ENCODE results near the gene CLIC5. TPM values are rescaled to one million over a fixed set of nuclear protein-coding genes. Genes with fewer than 3 reads are reported as not detected.

CLIC5 gene
- total RNA-seq (2014; rRNA removed): not detected in 2 replicates
- not detected for polyA plus RNA-seq (2012)

DNA sequence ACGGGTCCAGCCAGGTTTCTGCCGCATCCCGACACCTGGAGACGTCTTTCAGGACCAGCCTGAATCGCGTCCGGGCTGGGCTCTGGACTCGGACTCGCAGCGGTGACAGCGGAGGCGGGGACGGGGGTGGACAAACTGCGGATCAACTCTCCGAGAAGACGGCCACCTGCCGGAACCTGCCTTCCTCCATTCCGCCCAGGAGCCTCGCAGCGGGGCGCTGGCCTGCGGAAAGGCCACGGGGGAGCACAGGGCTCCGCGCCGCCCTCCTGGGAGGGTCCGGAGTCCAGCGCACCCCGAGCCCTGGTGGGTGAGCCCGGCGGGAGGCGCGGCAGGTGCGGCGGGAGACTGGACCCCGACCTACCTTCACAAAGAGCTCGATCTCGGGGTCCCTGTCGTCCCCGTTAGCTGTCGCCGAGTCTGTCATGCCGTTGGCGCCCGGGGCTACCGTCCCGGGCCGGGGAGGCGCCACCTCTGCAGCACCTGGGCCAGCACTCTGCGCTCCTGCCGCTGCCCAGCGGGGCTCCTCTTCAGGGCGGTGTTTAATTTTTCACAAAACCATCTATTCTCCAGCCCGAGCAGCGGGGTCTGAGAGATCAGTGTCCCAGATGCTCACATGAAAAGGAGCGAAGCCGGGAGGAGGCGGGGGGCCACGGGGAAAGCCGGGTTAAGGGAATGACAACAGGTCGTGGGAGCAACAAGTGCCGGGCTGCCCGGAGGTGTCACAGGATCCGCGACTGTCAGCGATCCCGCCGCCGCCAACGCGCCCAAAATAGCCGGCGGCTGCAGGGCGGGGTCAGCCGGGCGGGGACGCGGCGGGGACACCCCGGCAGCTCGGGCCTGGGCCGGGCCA is at the start of gene CLIC5:
Gene CLIC5 (minus strand): TSS at position 742 of the 850 bp plus-strand sequence. CDS start 318 bp downstream, at position 424.
- no peak for DNase-seq (ENCODE audit: low read depth)

DNA sequence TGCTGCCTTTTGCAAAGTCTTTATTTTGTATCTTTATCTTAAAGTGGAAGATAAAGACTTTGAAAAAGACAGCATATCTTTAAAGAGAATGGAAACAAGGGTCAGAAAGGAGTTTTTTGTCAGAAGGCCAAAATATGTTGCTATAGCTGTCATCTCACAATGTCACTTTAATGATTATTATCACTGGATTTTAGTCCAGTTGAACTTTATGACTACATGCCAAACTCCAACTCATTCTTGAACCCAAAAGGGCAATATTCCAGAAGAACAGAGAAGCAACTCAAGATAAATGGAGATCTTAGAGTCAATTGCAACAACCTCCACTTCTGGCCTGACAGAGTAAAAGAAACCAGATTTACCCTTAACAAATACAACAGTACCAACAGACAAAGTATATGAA is 47.3 kb upstream of the CLIC5 start:
- no peak for DNase-seq (ENCODE audit: low read depth)

DNA sequence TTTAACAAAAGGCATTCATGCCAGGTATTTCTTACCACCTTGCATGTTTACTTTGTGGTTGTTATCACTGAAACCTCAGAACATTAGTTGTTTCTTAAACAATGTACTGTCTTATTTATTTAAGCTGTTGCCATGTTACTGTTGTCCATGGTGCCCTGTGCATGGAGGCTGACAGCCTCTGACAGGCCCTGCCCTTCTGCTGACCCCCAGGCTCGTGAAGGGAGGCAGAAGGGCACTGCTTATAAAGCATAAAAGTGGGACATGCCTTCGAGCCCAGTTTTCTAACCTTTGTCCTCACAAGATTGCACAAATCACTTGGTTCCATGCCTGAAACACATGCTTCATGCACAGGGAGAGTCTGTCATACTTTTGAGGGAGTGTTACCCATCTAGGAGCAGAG is 46.7 kb upstream of the CLIC5 start:
- peak; percentile 33 for DNase-seq (ENCODE audit: low read depth)

DNA sequence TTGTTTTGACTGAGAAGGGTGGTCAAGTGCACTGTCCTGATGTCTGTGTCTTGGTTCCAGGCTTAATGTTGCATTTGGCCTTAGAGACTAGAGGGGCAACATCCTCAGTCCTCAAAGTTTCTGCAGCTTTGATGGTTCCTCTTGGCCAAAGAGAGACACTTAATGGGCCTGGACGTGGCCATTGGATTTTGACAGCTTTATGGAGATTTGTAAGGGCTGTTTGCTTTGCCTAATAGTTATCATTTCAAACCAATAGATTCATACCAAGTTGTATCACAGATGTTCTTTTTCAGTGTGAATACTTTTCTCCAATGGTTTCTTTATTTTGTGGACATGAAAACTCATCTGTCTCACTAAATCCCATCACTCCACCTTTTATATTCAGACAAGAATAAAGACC is 45.8 kb upstream of the CLIC5 start:
- DNase-seq (ENCODE audit: low read depth): no peak

DNA sequence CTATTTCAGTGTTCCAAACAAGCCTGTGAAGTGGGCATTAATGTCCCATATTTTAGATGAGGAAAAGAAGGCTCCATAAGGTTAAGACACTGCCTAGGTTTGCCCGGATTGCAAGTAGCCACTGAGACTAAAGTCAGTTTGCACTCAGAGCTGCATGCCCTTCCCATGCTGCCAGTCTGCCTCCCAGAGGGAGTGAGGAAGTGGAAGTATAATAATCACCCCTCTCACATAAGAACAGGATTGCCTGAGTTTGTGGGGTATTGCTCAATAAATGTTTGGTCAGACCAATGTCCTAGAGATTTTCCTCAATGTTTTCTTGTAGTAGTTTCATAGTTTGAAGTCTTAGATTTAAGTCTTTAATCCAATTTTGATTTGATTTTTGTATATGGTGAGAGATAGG is 43.9 kb upstream of the CLIC5 start:
- DNase-seq (ENCODE audit: low read depth): peak; percentile 38

DNA sequence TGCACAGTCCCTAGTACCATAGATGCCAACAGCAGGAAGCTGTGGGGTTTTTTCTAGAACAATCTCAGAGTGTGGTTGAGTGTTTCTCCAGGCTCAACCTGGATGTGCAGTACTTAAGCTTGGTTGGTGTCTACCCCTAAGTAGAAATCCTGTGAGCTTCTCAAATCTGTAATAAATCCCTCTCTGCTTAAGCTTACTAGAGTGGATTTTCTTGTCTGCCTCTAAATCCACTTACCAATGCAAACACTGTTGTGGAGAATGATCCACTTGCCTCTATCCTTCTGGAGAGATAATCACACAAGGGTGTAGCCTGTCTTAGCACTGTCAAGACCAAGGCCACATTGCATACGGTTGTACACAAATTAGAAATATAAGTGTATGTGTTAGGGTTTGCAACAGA is 43.3 kb upstream of the CLIC5 start:
- no peak for DNase-seq (ENCODE audit: low read depth)

DNA sequence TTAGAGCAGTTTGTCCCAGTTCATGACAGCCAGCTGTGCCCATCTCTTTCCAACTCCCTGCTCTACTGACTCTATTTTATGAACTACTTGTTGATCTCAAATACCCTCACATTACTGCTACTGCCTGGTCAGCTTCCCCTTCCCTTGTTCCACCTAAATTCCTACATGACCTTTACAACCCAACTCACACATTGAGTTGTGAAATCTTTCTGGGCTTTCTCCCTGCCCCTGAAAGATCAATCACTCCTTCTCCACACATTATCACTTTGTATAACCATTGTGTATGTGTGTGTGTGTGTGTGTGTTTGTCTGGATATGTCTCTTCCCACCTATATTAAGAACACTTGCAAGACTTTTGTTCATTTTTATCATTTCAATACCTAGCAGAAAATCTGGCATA is 42.1 kb upstream of the CLIC5 start:
- DNase-seq (ENCODE audit: low read depth): no peak

DNA sequence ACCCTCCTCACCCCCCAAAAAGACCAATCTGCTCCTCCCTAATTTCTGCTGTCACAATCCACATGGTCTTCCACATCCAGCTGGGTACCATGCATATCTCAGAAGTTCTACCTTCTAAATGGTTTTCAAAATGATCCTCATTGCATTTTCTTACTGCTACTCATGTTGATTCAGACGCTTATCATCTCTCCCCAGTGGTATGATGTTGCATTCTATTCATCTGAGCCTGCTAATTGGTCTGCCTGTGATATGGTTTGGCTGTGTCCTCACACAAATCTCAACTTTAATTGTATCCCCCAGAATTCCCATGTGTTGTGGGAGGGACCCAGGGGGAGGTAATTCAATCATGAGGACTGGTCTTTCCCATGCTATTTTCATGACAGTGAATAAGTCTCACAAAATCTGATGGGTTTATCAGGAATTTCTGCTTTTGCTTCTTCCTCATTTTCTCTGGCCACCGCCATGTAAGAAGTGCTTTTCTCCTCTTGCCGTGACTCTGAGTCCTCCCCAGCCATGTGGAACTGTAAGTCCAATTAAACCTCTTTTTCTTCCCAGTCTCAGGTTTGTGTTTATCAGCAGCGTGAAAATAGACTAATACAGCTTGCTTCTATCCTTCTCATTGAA is 41.4 kb upstream of the CLIC5 start:
- DNase-seq (ENCODE audit: low read depth): no peak

DNA sequence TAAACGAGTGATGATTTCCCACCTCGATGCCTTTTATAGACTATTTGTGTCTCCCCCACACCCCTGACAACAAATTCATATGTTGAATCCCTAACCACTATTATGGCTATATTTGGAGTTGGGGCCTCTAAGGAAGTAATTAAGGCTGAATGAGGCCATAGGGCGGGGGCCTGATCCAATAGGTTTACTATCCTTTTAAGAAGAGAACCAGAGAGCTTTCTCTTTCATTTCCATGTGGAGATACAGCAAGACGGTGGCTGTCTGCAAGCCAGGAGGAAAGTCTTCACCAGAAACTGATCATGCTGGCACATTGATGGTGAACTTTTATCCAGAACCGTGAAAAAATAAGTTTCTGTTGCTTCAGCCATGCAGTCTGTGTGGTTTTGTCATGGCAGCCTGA is 38.9 kb upstream of the CLIC5 start:
- DNase-seq (ENCODE audit: low read depth): no peak

DNA sequence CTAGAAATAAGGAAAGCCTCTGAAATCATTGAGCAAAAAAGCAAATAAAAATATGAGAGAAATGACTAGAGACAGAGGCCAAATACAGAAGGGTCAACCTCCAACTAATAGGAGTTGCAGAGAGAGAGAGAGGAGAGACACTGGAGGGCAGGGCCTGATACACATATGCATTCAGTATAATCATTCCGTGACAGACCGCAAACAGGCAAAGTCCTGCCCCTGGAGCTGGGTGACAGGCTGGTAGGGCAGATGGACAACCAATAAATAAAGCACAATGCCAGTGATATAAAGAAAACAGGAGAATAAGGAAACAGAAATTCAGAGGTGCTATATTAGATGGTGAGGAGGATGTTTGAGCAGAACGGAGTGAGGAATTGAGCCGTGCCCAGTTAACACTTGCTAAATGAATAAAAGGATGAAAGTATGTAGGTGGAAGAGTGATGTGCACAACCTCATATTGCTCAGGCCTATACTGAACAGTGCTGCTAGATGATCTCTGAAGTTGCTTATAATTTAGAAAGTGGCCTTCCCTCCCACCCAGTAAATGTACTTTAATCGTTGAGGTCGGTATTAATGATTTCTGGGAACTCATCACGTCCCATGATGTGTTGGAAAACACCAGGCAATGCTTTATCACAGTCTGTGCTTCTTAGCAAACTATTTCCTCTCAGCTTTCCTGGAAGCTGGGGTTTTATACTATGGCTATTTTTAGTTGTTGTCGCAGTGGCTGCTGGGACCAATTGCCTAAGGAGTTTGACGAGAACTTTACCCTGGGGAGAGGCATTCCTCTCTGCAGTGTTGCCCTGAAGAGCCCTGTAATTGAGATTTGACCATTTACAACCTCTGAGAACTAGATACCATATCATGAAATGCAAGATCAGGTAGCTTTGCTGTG is 37.6 kb upstream of the CLIC5 start:
- DNase-seq (ENCODE audit: low read depth): peak; percentile 30

DNA sequence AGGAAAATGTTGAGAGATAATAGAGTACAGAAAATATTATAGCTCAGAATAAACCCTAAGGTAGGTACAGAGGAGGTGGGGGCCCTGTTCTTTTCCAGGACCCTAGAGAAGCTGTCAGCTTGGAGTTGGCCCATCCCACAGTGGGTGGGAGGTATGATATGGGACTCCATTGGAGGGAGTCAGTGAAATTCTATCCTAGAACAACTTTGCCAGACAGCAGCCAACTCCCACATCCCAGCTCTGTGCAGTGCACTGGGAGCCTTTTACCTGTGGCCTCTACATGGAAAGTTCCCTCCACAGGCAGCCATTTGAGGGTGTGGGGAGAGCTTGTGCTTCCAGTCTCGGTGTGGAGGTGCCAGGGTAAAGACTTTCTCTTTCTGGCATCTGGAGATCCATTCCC is 36.8 kb upstream of the CLIC5 start:
- DNase-seq (ENCODE audit: low read depth): no peak

DNA sequence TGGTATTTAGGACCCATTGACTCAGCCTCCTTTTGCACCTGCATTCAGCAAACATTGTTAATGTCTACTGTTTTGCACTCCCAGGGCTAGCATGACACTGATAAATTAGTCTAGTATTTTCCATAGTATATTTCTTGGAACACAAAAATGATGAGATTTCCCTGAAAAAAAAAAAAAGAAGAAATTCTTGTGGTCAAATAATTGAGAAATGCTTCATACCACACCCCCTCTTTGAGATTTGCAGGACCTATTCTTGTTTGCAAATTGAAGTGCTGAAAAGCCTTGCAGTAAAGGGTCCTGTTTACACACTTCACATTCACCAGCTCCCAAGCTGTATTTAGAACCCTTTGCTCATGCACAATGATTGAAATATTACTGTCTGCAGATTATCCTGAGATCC is 36.3 kb upstream of the CLIC5 start:
- DNase-seq (ENCODE audit: low read depth): peak; percentile 19

DNA sequence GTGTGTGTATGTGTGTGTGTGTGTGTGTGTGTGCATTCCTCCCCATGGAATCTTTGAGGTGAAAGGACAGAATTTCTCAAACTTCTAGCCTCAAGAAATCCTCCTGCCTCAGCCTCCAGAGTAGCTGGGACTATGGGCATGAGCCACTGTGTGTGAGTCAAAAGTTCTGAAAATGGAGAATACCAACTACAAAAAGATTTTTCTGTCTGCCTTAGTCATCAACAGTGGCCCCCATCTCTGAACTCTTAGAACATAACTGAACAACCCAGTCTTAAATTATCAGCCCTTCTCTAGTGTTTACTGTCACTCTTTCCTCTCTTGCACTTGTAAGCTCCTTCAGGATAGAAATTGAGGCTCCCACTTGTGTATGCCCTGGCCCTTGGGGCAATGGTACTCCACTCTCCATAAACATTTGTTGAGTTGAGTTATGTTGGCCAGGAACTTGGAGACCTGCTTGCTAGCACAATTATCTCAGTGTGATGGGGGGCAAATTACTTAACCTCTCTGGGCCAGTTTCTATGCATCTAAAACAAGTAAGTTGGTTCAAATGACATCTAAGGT is 35.3 kb upstream of the CLIC5 start:
- no peak for DNase-seq (ENCODE audit: low read depth)

DNA sequence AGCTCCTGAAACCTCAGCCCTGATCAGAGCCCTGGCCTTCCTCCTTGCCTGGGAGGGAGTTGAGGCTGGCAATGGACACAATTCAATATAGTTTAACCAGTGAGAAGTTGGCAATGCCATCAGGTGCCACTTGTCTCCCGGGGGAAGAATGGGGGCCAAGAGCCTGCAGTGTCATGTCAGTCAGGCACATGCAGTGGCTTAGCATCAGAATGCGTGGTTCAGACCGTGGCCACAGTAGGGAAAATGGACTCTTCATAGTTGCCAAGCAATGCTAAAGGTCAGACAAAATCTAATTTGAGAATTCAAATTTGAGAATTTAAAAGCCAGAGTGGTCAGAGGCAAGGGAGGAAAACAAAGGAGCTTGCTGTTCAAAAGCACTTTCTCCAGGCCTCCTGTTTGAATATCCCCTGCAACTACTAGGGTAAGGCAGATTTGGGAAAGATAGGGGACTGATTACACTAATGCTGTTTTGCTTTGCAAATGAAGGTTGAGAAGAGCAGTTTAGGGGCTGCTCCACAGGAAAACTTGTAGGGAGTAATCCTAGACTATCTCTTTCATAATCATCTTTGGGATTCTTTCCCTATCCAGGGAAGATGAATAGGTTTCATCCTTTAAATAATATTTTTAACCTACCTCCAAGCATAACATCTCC is 33.1 kb upstream of the CLIC5 start:
- no peak for DNase-seq (ENCODE audit: low read depth)

DNA sequence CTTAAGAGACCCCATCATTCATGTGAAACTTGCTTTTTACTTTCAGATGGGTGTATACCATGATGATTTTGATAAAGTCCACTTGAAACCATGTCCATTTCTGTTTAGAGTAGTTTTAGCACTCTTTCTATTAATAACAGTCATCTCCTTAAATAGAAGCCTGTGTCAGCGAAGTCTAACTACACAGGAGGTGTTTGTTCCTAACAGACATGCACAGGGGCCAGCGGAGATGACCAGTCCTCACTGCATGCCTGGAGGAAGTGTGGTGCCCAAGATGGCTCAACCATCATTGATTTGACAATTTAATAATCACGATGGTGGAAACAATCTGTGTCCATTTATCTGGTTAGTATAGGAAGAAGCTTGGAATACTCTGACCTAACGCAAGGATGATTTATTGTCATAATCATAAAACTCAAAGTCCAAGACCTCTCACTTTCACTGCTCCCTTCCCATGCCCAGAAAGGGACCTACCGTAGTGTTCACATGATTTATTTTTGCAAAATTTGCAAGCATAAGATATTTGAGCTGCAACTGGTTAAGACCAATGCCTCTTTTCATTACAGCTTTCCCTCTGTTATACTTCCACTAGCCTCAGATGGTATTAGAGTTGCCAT is 31.0 kb upstream of the CLIC5 start:
- DNase-seq (ENCODE audit: low read depth): no peak

DNA sequence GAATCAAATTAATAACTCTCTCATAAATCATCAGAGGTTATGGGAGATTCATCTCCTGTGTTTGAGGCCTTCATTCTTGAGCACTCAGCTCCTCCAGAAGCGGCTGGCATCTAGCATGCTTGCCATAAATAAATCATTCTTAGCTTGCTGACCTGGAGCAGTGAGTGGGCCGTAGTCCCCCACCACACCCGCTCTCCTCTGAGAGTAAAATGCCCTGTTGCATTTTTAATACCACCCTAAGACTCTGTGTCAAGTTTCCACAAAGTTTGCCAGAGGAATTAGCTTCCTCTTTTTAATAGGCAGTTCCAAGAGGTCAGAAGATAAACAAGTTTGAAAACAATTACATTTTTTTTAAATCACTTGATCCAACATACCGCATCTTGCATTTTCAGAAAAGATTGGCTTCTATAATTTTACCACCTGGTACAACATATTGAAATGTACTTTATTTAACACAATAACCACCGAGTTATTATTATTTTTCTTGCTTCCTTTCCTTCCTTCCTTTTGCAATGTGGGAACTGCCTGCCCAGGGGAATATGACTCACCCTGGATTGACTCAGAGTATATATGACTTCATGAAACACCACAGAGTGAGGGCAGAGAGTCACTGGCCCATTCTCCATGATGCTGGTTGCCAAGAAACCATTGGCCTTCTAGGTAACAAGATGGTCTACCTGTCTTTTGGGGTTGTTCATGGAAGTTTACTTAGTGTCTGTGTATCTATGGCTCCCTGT is 29.4 kb upstream of the CLIC5 start:
- peak; percentile 95 for DNase-seq (ENCODE audit: low read depth)

DNA sequence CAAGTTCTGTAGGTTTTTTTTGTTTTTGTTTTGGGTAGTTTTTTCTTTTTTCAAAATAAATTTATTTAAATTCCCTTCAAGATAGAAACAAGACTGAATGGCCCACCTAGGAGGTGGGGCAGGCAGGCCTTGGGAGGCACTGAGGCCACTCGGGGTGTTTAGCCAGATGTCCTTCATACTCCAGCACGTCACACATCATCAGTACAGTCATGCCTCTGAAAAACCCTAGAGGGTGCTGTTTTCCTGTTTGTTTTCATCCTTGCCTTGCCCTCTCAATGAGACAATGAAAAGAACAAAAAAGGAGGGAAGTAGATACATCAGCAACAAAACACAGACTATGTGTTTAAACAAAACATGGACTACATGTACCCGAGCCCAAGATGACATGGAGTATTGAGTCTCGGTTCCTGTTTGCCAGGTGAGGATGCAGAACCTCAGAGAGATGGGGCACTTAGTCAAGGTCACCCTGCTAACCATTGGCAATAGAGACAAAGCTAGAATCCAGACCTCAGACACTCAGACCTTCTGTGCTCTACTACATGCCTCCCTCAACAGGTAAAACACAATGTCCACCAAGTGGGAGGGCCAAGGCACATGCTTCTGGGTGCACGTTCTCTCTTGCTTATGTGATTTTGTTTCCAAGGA is 26.8 kb upstream of the CLIC5 start:
- DNase-seq (ENCODE audit: low read depth): peak; percentile 74

DNA sequence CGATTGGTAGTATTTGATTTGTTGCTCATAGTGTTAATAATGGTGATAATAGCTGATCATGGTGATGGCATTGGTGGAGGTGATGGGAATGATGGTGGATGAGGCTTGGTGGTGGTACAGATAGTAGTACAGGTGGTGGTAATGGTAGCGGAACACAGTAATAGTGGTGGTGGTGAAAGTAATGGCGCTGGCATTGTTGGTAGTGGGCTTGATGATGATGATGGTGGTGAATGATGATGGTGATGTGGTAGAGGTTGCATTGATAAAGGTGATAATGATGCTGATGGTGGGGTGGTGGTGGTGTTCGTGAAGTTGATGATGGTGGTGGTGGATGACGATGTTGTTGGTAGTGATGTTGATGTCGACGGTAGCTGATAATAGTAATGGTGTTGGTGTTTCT is 24.6 kb upstream of the CLIC5 start:
- no peak for DNase-seq (ENCODE audit: low read depth)

DNA sequence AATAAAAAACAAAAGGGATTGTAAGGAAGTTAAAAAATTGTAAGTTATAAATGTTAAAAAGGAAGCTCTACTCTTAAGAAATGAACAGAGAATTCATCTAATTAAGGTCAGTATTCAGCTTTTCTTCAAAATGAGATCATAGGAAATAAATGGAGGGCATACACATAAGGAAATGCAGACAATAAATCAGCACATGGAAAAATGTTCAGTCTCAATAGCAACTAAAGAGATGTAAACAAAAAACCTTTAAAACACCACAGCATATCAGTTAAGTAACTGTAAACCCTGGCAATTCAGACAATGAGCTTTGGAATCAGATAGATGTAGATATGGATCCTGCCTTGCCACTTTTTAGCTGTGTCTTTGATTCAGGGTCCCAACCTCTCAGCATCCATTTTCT is 24.0 kb upstream of the CLIC5 start:
- DNase-seq (ENCODE audit: low read depth): no peak

DNA sequence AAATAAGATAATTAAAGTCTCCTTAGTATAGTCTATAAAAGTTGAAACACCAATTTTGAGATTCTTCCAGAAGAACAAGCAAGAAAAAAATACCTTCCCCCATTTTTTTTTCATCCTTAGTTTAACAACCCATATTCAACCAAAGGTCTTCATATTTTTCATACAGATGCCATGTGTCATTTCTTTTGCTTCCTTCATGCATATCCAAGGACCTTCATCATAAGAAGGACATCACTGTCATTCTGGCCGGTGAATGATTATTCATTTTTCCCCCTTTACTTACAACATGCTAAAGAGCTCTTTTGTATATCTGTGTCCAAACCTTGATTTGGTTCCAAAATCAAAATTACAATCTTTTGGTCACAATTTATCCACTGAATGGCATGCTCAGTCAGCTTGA is 21.3 kb upstream of the CLIC5 start:
- no peak for DNase-seq (ENCODE audit: low read depth)

Measured in LHCN-M2 (cell line).